ENCODE results near the gene NME4. TPM values are rescaled to one million over a fixed set of nuclear protein-coding genes. Genes with fewer than 3 reads are reported as not detected.
"Not testable (repeated sequence)": the region's sequence is repeated elsewhere in the genome, so short reads cannot be mapped to it uniquely, and the experiment has no call there.

NME4 gene
- total RNA-seq, 3 donors from 2014 or later (not counting 1 experiment from before 2014, with no cell fraction given): 10.7 to 27.4 (median 25.4) TPM

- no peak overlapping the region for H3K27ac Mint-ChIP-seq
- Histone ChIP-seq H3K4me3 (ENCODE audit: low read length) (no peak overlapping the region), H3K4me1 (ENCODE audit: control insufficient read depth, insufficient read depth, low read length) (no peaks in the 10 kb centered on the region), H3K27me3 (ENCODE audit: control insufficient read depth, insufficient read depth, low read length) (no peaks in the 10 kb centered on the region), H3K9me3 (ENCODE audit: control insufficient read depth, insufficient read depth, low read length) (no peaks in the 10 kb centered on the region), H3K27ac (ENCODE audit: low read length) (no peak overlapping the region), H3K36me3 (ENCODE audit: control insufficient read depth, insufficient read depth, low read length) (no peaks in the 10 kb centered on the region)
- no peaks in the 10 kb centered on the region for H3K27me3 Mint-ChIP-seq (ENCODE audit: low read depth in 2 of 2)
- no peaks in the 10 kb centered on the region for H3K9me3 Mint-ChIP-seq
- ATAC-seq (no peak), DNase-seq (no peak)
- intact Hi-C loops (cut with micrococcal nuclease): no loop called here
- no peak overlapping the region for H3K4me3 Mint-ChIP-seq
- 96% methylated on average over 26 of the region's 26 CpGs for WGBS (ENCODE audit: insufficient coverage)
- no peaks in the 10 kb centered on the region for H3K36me3 Mint-ChIP-seq
- no peaks in the 10 kb centered on the region for H3K4me1 Mint-ChIP-seq
- TF ChIP-seq, protein P1, sequence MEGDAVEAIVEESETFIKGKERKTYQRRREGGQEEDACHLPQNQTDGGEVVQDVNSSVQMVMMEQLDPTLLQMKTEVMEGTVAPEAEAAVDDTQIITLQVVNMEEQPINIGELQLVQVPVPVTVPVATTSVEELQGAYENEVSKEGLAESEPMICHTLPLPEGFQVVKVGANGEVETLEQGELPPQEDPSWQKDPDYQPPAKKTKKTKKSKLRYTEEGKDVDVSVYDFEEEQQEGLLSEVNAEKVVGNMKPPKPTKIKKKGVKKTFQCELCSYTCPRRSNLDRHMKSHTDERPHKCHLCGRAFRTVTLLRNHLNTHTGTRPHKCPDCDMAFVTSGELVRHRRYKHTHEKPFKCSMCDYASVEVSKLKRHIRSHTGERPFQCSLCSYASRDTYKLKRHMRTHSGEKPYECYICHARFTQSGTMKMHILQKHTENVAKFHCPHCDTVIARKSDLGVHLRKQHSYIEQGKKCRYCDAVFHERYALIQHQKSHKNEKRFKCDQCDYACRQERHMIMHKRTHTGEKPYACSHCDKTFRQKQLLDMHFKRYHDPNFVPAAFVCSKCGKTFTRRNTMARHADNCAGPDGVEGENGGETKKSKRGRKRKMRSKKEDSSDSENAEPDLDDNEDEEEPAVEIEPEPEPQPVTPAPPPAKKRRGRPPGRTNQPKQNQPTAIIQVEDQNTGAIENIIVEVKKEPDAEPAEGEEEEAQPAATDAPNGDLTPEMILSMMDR (IDR thresholded peaks at IDR 0.05): no peak
Observed at GRCh38 chr16:411576-412265, 14.7 kb downstream of the NME4 start.

DNA sequence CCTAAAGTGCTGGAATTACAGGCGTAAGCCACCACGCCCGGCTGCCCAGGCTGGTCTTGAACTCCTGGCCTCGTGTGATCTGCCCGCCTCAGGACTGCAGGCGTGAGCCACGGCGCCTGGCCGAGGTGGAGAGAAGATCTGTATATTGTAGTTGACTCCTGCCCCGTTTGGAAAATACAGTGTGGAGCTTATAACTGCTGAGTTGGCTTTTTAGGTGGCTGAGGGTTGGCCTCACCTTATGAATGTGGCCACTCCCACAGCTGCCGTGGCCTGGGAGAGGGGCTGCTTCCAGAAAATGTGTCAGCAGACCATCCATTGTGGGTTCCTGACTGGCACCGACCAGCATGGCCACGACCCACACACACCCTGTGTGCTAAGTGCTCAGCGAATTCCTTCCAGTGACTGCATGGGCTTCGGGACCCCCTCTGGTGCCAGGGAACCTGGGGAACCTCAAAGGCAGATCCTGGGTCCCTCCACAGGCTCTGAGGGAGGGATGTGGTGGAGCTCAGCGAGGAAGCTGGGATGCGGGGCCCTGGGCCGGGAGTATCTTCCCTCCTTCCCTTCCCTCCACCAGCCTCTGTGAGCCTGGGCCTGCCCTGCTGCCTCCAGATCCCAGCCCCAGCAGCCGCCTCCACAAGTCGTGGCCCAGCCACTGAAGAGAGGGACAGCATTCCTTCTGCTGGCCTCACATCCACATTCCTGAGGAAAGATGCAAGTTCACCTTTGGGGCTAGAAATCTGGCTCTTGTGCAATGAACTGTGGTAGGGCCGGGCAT lies 17.6 kb downstream of the NME4 start:
- H3K9me3 Mint-ChIP-seq: no peaks in the 10 kb centered on the region
- 92% methylated on average over 21 of the region's 21 CpGs for WGBS (ENCODE audit: insufficient coverage)
- TF ChIP-seq, protein P1 (IDR thresholded peaks at IDR 0.05): no peak
- Histone ChIP-seq H3K36me3 (ENCODE audit: control insufficient read depth, insufficient read depth, low read length) (no peaks in the 10 kb centered on the region), H3K4me1 (ENCODE audit: control insufficient read depth, insufficient read depth, low read length) (no peaks in the 10 kb centered on the region), H3K27me3 (ENCODE audit: control insufficient read depth, insufficient read depth, low read length) (no peaks in the 10 kb centered on the region), H3K4me3 (ENCODE audit: low read length) (no peak overlapping the region), H3K9me3 (ENCODE audit: control insufficient read depth, insufficient read depth, low read length) (no peaks in the 10 kb centered on the region), H3K27ac (ENCODE audit: low read length) (no peak overlapping the region)
- DNase-seq (no peak), ATAC-seq (no peak)
- H3K27me3 Mint-ChIP-seq (ENCODE audit: low read depth in 2 of 2): no peaks in the 10 kb centered on the region
- H3K27ac Mint-ChIP-seq: no peak overlapping the region
- H3K36me3 Mint-ChIP-seq: no peaks in the 10 kb centered on the region
- no peak overlapping the region for H3K4me3 Mint-ChIP-seq
- intact Hi-C loops (cut with micrococcal nuclease): no loop called here
- no peaks in the 10 kb centered on the region for H3K4me1 Mint-ChIP-seq

GRCh38 chr16:415170-415498 lies 18.1 kb downstream of the NME4 start:
- H3K4me3 Mint-ChIP-seq; intact Hi-C loops (cut with micrococcal nuclease); H3K4me3 ChIP-seq (ENCODE audit: low read length); H3K27me3 ChIP-seq (ENCODE audit: control insufficient read depth, insufficient read depth, low read length); H3K36me3 ChIP-seq (ENCODE audit: control insufficient read depth, insufficient read depth, low read length); H3K27ac ChIP-seq (ENCODE audit: low read length); H3K36me3 Mint-ChIP-seq; H3K27ac Mint-ChIP-seq; H3K9me3 Mint-ChIP-seq; H3K27me3 Mint-ChIP-seq (ENCODE audit: low read depth in 2 of 2); DNase-seq; H3K4me1 ChIP-seq (ENCODE audit: control insufficient read depth, insufficient read depth, low read length); ATAC-seq; H3K4me1 Mint-ChIP-seq; H3K9me3 ChIP-seq (ENCODE audit: control insufficient read depth, insufficient read depth, low read length): not testable (repeated sequence)
- 95% methylated on average over 3 of the region's 3 CpGs for WGBS (ENCODE audit: insufficient coverage)

DNA sequence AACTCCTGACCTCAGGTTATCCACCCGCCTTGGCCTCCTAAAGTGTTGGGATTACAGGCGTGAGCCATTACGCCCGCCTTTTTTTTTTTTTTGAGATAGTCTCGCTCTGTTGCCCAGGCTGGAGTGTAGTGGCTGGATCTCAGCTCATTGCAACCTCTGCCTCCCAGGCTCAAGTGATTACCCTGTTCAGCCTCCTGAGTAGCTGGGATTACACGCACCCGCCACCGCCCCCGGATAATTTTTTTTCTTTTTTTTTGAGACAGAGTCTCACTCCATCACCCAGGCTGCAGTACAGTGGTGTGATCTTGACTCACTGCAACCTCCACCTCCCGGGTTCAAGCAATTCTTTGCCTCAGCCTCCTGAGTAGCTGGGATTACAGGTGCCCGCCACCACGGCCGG lies 25.2 kb downstream of the NME4 start:
- intact Hi-C loops (cut with micrococcal nuclease); H3K27ac ChIP-seq (ENCODE audit: low read length); H3K9me3 Mint-ChIP-seq; H3K36me3 Mint-ChIP-seq; H3K27me3 Mint-ChIP-seq (ENCODE audit: low read depth in 2 of 2); H3K27me3 ChIP-seq (ENCODE audit: control insufficient read depth, insufficient read depth, low read length); H3K9me3 ChIP-seq (ENCODE audit: control insufficient read depth, insufficient read depth, low read length); H3K27ac Mint-ChIP-seq; H3K36me3 ChIP-seq (ENCODE audit: control insufficient read depth, insufficient read depth, low read length); H3K4me3 ChIP-seq (ENCODE audit: low read length); H3K4me3 Mint-ChIP-seq; ATAC-seq; DNase-seq: not testable (repeated sequence)
- peaks cover 21% of the 10 kb centered on the region for H3K4me1 ChIP-seq (ENCODE audit: control insufficient read depth, insufficient read depth, low read length)
- H3K4me1 Mint-ChIP-seq: peaks cover 12 to 17% of the 10 kb centered on the region in 2 donors
- WGBS (ENCODE audit: insufficient coverage): 96% methylated on average over 13 of the region's 13 CpGs

All from natural killer cell (primary cell).